SKM-1 treated with dmso at 0.1 percent for 144 hours (cell line): Measurements from ENCODE around the gene C6orf132.

Source experiments
- DNase-seq: peaks from one replicate; lab custom pipeline; 2025; ENCODE audit not compliant: unreplicated experiment; lab: John Stamatoyannopoulos, UW

The C6orf132 gene

DNA sequence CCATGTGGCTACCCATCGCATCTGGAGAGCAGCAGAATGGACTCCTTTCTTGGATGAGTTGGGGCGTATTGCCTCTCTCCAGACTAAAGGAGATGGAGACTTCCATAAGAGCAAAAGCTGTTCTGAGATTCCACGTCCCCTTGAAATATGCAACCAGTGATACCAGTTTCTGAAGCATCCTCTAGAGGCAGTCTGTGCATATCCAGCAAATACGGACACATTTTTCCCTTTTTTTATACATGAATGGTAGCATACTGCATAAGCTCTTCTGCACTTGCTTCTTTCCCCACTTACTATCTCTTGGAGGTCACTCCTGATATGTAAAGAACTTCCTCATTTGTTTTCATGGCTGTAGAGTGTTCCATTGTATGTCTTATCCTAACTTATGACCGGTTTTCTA lies 57.5 kb downstream of the C6orf132 start:
- DNase-seq = no peak

DNA sequence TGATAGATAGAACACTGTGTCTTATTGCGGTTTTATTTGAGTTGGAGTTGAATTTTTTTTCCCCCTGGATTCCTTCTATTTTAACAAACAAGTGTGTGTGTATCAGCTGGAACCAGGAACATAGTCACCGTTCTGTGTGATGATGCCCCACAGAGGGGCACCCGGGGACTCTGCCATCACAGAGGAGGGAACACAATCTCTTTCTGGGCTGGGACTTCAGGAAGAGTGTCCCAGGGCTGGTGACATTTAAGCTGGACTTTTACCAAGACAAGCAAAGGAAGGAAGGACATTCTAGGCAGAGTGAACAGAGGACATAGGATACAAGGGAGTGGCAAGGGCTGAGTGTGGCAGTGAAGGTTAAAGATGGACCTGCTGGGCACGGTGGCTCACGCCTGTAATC lies 58.9 kb downstream of the C6orf132 start:
- DNase-seq = no peak

GRCh38 chr6:42079941-42080464 lies 62.4 kb downstream of the C6orf132 start:
- no peak for DNase-seq

DNA sequence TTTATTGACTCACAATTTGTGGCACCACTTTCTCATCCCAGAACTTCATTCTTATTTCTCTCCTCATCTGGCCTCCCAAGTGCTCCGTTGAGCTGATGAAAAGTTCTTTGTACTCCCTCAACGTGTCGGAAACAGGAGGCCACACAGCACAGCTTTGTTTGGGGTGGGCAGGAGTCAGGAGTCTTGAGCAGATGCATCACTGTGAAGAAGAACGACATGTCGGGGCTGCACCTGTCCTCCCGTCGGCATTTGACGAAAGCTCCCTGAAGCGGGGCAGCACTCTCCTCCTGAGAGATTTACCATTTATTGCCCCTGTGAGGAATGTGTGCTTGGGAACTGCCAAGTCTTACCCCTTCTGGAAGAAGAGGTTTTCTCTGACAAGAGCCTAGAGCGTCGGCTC lies 64.0 kb downstream of the C6orf132 start:
- DNase-seq = no peak

- peak; percentile 65 for DNase-seq
Observed at GRCh38 chr6:42075159-42075838, 67.1 kb downstream of the C6orf132 start.

- DNase-seq = no peak
Observed at GRCh38 chr6:42073287-42073686, 69.1 kb downstream of the C6orf132 start.

DNA sequence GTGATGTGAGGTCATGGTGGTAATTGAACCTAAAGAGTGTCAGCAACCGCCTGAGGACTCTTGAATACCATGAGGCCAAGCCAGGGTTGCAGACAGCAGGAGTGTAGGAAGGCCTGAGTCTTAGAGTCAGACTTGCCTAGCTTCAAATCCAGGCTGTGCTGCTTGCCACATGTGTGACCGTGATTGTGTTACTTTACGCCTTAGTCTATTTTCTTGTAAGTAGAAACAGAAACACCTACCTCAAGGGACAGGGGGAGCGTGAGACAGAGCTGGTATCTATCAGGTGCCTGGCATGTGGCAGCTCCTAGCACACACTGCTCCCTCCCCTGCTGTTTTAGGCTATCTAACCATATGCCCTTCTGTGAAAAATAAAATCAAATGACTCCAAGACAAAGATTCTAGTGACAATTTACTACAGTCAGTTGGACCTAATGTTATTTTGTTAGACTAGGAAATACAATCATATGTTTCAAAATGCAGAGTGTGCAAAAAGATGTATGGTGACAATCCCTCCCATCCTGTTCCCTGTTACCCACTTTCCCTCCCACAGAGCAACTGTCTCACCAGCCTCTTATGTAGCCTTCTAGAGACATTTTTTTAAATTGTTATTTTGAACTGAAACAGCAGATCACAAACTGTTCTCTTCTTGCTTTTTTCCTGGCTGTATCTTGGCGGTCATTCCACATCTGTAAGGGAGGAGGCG lies 70.4 kb downstream of the C6orf132 start:
- no peak for DNase-seq

DNA sequence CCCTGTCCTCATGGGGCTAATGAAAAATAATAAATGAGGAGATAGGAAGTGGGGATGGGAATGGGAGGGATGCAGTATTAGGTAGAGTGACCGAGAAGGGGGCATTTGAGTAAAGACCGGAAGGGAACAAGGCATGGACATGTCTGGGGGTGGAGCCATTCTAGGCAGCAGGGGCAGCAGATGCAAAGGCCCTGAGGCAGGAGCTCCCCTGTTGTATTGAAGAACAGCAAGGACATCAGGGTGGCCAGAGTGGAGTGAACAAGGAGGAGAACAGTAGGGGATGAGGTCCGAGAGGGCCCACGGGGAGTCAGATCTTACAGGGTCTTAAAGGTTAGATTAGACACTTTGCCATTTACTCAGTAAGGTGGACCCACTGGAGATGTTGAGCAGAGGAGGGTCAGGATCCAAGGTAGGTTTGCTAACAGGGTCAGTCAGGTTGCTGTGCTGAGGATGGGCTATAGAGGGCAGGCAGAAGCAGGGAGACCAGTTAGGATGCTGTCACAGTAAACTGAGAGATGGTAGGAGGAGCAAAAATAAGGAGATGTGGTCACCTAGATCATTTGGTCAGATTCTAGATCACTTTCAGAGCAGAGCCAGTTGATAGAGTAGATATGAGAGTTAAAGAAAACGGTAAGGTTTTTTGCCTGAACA lies 73.4 kb downstream of the C6orf132 start:
- no peak for DNase-seq

DNA sequence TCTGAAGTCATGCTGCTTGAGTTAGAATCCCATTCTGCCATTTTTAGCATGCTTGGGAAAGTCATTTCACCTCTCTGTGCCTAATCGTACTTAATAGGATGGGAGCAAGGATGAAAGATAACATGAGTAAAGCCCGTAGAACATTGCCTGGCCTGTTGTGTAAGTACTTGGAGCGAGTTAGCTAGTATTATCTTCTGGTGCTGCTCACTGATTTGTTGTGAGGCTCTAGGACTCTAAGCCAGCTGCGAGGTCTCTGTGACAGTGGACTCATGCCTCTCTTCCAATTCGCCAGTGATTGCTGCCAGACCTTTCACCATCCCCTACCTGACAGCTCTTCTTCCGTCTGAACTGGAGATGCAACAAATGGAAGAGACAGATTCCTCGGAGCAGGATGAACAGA lies 74.2 kb downstream of the C6orf132 start:
- no peak for DNase-seq

GRCh38 chr6:42066156-42066675 lies 76.2 kb downstream of the C6orf132 start:
- no peak for DNase-seq

- DNase-seq = no peak
Observed at GRCh38 chr6:42059743-42060142, 82.7 kb downstream of the C6orf132 start.

- DNase-seq = no peak
Observed at GRCh38 chr6:42053601-42054000, 88.8 kb downstream of the C6orf132 start.

GRCh38 chr6:42051268-42051653 lies 91.2 kb downstream of the C6orf132 start:
- no peak for DNase-seq
